ENCODE measurements around the gene SMAD5. TPM values are rescaled to one million over a fixed set of nuclear protein-coding genes. Genes with fewer than 3 reads are reported as not detected.

SMAD5 gene
- total RNA-seq, 1 experiment from 2014 or later: 69.3 TPM

DNA sequence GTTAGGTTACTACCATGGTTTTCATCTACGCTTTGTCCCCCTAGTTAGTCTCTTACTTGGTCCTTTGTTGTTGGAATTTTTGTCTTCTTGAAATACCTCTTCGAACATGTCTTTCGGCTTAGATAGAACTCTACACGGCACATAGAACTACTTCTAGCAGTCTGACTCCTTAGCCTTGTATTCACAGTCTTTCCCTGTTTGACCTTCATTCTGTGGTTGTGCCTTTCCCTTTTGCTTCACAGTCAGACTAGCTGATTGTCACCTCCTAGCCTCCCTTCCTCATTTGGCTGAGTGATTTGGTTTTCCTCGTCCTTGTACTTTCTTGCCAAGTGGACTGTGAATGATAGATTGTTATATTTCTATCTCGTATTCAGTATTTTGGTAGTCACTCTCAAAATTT lies 10.7 kb downstream of the SMAD5 start:
- Histone ChIP-seq H3K18ac (ENCODE audit: insufficient read length, low read depth, low read length) (no peak overlapping the region), H2BK120ac (ENCODE audit: low read depth, low read length, poor library complexity, severe bottlenecking) (no peak overlapping the region), H3T11ph (ENCODE audit: low read length) (no peak overlapping the region), H3K4me1 (ENCODE audit: insufficient read depth, low read length) (no peaks in the 10 kb centered on the region; the same call in 1 of the 2 replicates), H2AFZ (ENCODE audit: low read length) (no peak overlapping the region), H3K79me2 (ENCODE audit: insufficient read depth, low read length) (peaks cover 26% of the 10 kb centered on the region; the same call in 1 of the 2 replicates), H3K79me1 (ENCODE audit: insufficient read depth, low read depth, low read length, poor library complexity, severe bottlenecking) (peaks cover 5% of the 10 kb centered on the region), H2AK5ac (ENCODE audit: insufficient read length, low read length) (no peak overlapping the region), H3K23ac (ENCODE audit: insufficient read length, low read depth, low read length) (no peak overlapping the region), H4K20me1 (ENCODE audit: control insufficient read depth, insufficient read depth, insufficient read length) (no peaks in the 10 kb centered on the region), H3K9ac (ENCODE audit: extremely low read depth, insufficient read length, low read length) (no peak overlapping the region), H3K9me3 (ENCODE audit: control insufficient read depth, low read depth, low read length) (no peaks in the 10 kb centered on the region), H3K56ac (ENCODE audit: insufficient read length, low read depth, low read length) (no peak overlapping the region), H2BK15ac (ENCODE audit: low read depth, low read length) (no peak overlapping the region), H2BK12ac (ENCODE audit: insufficient read length, low read depth, low read length) (no peak overlapping the region), H4K5ac (ENCODE audit: insufficient read length, low read depth, low read length) (no peak overlapping the region), H3K14ac (ENCODE audit: insufficient read depth, low read length) (no peak overlapping the region), H4K8ac (replicated peaks; ENCODE audit: insufficient read length, low read depth, low read length) (no peak overlapping the region), H3K27ac (ENCODE audit: insufficient read length, low read depth, low read length) (no peak overlapping the region), H2BK5ac (ENCODE audit: insufficient read length, low read length) (no peak overlapping the region), H3K23me2 (ENCODE audit: insufficient read length, low read depth, low read length, poor library complexity, severe bottlenecking) (no peaks in the 10 kb centered on the region), H3K27me3 (ENCODE audit: insufficient read depth, low read length) (no peaks in the 10 kb centered on the region), H3K4me2 (ENCODE audit: insufficient read depth, insufficient read length, low read length) (no peak overlapping the region), H3K4ac (ENCODE audit: low read depth, low read length) (no peak overlapping the region), H4K91ac (ENCODE audit: insufficient read length, low read depth, low read length) (no peak overlapping the region), H2BK20ac (ENCODE audit: low read depth, low read length, poor library complexity, severe bottlenecking) (no peak overlapping the region)
- no peak for DNase-seq
- no peak overlapping the region for H3K27ac Mint-ChIP-seq
- H3K4me1 Mint-ChIP-seq: peaks cover 12 to 13% of the 10 kb centered on the region in 2 experiments
- WGBS (ENCODE audit: extremely low coverage, insufficient read length, low lambda C conversion rate): no CpG with 5 or more reads among the region's 6 CpGs
- no peaks in the 10 kb centered on the region for H3K9me3 Mint-ChIP-seq
- no peaks in the 10 kb centered on the region for H3K27me3 Mint-ChIP-seq (ENCODE audit: low read depth)
- no peaks in the 10 kb centered on the region; a peak in 1 of 7 replicates for H3K36me3 Mint-ChIP-seq (ENCODE audit: insufficient read depth in 1 of 3, low read depth in 3 of 3)
- H3K4me3 Mint-ChIP-seq: no peak overlapping the region
- TF ChIP-seq, protein P1, sequence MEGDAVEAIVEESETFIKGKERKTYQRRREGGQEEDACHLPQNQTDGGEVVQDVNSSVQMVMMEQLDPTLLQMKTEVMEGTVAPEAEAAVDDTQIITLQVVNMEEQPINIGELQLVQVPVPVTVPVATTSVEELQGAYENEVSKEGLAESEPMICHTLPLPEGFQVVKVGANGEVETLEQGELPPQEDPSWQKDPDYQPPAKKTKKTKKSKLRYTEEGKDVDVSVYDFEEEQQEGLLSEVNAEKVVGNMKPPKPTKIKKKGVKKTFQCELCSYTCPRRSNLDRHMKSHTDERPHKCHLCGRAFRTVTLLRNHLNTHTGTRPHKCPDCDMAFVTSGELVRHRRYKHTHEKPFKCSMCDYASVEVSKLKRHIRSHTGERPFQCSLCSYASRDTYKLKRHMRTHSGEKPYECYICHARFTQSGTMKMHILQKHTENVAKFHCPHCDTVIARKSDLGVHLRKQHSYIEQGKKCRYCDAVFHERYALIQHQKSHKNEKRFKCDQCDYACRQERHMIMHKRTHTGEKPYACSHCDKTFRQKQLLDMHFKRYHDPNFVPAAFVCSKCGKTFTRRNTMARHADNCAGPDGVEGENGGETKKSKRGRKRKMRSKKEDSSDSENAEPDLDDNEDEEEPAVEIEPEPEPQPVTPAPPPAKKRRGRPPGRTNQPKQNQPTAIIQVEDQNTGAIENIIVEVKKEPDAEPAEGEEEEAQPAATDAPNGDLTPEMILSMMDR (conservative IDR thresholded peaks at IDR 0.05): no peak

All from H9 (cell line).